ENCODE results near the gene KCNC4.

The KCNC4 gene

DNA sequence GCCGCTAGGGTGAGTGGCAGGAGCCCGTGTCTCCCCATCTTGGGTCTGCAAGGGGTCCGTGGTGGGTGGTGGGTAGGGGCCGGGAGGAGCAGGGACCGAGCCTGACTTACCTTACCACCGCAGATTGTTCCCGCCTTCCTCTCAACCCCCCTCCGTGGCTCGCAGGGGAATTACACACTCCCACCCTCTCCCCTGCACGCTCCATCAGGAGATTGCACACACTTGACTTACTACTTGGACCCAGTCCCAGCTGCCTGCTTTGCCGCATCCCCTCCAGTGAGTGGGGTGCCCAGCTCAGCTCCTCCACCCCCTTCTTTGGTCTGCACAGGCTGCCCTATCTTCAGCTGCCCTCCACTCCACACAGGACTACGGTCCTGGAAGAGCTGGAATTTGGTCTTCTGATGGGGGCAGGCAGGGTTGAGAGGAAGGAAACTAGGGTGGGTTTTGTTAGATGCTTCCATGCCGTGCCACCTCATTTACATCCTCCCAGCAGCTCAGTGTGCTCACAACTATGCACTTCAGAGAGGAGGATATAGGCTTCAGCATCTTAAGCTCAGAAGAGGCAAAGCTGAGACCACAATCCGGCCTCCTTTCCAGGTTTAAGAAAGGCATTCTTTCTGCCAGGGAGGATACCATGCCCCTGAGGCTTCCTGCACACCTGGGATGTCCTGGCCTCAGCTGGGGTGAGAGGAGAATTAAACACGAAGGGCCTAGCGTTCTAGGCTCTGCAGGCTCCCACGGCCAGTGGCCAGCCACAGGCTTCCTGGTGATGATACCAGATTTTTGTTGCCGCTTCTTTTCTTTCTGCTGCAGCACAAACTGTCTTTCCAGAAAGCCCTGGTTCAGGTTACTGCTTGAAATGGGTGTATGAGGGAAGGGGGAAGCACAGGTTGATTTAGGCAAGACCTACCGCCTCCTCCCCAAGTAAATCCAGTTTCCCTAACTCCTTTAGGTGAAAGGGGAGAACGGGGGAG is 2.3 kb downstream of the KCNC4 start:
- no peak for DNase-seq

DNA sequence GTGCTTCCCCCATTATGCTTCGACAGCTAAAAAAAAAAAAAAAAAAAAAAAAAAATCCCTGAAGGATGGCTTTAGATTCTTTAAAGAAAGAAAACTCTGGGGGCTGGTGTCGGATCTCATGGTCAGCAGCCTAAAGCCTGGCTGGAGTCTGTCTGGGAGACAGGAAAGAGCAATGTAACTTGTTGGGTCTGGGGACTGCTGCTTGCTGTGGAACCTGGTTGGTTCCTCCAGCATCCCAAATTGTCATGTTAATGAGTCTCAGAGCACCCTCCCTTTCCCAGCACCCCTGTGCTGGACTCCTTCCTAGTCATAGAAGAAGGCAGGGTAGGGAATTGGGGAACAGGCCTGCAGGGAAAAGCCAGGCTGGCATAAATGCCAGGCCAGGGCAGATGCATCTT is 3.0 kb downstream of the KCNC4 start:
- DNase-seq: no peak

DNA sequence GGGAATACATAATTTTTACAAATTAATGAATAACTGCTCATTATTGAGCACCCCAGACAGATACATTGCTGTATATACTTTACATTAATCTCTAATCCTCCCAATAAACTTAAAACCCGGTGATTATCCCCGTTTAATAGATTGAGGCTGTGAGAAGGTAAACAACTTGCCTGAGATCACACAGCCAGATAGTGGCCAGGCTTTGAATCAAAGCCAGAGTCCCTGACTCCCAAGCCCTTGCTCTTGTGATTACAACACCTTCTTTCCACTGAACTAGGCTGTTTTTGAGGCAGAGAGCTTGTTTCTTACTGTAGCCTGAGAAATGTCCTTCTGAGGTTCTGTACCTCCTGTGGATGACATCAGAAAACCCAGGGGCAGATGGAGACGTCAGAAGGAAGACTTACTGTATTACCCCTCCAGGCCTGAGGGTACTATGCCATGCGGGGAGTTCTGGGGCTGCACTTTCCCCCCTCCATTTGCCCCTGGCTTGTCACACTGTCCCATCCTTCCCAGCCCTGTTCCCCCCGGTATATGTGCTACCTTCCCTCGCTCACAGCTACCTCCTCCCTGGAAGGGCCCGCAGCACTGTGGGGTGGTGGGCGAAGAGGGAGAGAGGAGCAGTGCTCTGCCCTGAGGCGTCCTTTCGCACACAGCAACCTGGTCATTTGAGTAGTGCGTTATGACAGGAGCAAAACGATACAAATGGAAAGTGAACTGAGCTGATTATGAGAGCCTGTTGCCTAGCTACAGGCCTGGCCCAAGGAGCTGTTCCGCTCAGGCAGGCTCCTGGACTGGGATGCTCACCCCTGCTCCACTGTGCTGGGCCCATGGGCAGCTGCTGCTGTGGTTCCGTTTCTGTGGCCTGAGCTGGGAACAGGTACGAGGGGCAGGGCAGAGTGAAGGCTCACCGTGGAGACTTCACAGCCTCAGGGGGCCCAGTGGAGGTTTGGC is 4.6 kb downstream of the KCNC4 start:
- no peak for DNase-seq

DNA sequence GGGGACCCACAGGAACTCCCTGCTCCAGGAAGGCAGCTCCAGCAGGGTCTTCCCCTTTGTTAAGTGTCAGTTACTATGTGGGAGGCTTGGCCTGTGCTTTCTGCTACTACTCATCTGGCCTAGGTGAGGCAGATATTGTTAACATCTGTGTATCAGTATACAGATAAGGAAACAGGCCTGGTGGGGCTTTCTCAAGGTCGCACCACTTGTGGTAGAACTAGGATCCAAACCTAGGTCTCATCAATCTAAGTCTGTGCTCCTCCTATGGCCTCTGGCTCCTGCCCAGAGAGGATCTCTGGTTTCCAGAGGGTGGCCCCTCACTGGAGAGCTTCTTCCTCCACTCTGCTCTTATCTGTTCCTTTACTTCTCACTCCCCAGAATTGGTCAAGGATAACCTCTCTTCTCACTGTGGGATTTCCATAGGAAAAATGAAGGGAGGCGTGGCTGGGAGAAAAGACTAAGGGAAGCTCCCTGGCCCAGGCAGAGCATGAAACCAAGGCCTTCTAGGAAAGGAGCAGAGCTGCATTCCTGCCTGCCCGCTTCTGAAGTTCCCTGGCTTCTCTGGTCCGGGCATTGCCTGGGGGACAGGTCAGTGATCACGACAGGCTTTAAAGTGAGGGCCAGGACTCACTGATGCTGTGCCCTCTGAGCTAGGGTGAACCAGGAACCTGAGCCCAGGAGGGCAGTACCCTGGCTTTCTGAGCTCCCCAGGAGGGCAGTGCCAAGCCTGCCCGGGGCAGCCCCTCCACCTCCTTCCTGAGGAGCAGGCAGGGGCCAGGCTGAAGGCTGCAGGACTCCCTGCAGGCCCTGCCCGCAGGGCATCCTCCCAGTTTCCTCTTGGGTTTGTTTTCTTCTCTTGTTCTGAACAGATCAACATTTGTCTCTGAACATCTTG is 5.8 kb downstream of the KCNC4 start:
- no peak for DNase-seq

DNA sequence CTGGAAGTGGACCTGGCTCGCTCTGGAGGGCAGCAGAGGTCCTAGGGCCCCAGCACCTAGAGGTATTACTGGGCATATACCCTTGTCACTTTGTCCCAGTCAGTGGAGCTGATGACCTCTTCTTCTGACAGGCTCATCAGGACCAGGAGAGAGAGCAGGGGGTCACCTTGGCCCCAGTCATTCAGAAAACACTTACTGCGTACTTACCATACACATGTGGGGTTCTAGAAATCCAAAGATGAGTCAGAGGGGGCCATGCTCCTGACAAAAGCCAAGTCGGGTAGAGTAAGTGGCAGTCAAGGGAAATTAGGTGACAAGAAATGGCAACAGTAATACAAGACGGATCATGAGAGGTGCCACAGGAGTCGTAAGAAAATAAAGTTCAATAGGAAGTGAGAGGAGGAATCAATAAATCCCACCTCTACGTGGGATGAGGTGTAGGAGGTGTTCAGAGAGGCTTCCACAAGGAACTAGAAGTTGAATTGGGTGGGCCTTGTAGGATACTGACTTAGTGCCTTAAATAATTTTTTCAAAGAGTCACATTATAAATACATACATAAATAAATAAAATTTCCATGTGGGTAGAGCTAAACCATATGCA is 6.8 kb downstream of the KCNC4 start:
- DNase-seq: no peak

DNA sequence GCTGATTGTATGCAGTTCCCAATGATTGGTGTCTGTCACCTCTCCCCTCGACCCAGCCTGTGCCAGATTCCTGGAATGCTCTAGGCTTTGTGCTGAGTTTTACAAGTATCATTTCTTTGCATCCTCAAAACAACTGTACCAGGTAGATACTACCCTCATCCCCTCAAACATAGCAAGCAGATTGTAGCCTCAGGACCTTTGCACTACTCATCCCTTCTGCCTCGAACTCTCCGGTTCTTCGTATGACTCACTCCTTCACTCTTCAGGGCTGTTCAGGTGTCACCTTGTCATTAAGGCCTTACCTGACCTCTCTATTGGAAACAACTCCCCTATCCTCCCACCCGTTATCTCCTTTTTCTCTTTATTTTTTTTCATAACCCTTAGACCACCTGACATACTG is 8.0 kb downstream of the KCNC4 start:
- no peak for DNase-seq

DNA sequence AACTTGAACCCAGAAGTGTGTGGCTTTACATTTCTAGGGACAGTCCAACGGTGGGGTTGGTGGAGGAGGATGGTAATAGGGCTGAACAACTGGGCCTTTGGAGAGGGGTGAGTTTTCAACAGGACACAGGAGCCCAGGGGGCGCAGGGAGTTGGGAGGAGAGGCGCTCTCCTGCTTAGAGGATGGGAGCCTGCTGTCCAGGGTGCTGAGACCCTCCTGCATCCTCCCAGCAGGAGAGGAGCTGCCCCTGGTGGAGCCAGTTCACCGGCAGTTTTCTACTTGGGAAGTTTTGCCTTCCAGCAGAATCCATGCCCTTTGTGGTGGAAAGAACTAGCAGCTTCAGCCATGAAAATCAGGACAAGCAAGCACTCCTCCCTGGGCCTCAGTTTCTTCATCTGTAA is 8.6 kb downstream of the KCNC4 start:
- DNase-seq: no peak

DNA sequence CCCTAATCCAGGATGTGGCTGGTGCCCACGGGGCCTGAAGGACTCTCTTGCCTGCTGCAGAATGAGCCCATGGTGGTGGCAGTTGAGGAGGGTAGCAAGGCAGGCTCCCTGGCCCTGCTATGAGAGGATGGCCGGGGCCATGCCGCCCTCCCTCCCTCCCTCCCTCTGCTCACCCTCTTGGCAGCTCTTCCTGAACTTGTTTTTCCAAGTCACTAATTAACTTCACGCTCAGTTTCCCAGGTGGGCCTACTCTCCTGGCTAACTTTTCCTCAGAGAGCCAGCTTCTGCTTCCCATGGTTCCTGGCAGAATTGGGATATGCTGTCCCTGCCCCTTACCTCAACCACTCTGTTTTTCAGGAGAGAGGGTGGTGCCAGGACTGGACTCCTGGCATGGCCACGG is 10.2 kb downstream of the KCNC4 start:
- no peak for DNase-seq

DNA sequence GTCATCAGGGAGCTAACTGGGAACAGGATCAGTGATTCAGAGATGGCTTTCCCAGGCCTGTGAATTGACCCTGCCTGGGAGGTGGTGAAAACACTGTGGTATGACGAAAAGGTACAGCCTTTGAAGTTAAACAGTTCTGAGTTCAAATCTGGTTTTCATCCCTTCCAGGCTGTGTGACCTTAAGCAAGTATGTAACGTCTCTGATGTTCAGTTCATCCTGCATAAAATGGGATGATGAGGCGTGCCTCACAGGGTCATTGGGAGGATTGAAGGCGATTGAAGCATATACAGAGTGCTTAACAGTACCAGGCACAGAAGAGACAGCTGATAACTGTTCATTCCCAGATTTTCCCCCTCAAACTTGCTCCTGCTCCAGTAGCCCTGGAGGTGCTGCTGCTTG is 11.0 kb downstream of the KCNC4 start:
- DNase-seq: no peak

DNA sequence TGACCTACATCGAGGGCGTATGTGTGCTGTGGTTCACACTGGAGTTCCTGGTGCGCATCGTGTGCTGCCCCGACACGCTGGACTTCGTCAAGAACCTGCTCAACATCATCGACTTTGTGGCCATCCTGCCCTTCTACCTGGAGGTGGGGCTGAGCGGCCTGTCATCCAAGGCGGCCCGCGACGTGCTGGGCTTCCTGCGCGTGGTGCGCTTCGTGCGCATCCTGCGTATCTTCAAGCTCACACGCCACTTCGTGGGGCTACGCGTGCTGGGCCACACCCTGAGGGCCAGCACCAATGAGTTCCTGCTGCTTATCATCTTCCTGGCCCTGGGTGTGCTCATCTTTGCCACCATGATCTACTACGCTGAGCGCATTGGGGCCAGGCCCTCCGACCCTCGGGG is 13.0 kb downstream of the KCNC4 start:
- DNase-seq: no peak

DNA sequence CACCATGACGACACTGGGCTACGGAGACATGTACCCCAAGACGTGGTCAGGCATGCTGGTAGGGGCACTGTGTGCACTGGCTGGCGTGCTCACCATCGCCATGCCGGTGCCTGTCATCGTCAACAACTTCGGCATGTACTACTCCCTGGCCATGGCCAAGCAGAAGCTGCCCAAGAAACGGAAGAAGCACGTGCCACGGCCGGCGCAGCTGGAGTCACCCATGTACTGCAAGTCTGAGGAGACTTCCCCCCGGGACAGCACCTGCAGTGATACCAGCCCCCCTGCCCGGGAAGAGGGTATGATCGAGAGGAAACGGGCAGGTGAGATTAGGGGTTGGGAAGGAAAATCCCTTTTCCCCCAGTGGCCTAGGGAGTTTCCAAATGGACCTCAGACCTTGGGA is 13.5 kb downstream of the KCNC4 start:
- no peak for DNase-seq

DNA sequence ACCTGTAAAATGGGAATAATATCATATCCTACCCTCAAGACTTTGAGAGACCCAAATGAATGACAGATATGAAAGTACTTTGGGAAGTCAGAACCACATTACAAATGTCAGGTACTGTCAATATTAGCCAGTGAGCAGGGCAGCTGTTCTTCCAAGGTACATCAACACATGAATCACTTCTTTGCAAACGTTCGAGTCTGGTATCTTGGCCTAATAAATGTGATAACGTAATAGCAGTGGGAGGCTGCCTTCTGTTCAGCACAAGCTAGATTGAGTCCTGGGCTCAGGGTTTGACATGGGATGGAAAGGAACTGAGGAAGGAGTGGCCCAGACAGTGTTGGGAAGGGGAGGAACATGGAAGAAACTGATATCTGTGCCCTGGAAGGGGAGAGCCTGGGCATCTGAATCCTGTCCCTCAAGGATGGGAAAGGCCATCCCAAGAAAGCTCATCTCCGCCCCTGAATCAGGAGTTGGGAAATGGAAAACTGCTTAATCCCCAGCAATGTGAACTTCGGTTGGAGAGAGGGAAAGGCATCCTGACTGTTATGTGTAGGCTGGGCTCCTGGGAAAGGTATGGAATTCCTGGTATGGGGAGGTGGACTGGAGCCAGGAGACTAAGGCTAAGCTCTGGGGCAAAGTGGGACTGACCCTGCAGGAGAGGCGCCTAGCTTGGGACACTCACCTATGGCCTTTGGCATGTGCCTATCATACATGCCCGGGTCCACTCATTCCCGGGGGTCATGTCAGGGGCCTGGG is 14.3 kb downstream of the KCNC4 start:
- no peak for DNase-seq

DNA sequence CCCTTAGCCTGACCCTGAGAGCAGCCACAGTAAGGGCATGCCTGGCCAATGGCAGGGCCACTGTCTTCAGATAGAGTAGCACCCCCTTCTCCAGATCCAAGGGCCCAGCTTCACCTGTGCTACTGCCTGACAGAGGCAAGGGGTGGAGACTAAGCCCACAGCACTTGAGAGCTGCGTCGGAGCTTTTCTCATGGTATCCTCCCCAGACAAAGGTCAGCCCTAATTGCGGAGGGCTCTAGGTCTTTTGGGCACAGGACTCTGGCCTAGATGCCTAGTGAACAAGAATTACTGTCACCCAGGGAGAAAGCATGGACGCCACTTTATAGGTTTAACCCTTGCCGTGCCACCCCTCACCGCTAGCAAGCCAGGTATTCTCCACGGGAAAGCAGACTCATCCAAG is 15.1 kb downstream of the KCNC4 start:
- no peak for DNase-seq

DNA sequence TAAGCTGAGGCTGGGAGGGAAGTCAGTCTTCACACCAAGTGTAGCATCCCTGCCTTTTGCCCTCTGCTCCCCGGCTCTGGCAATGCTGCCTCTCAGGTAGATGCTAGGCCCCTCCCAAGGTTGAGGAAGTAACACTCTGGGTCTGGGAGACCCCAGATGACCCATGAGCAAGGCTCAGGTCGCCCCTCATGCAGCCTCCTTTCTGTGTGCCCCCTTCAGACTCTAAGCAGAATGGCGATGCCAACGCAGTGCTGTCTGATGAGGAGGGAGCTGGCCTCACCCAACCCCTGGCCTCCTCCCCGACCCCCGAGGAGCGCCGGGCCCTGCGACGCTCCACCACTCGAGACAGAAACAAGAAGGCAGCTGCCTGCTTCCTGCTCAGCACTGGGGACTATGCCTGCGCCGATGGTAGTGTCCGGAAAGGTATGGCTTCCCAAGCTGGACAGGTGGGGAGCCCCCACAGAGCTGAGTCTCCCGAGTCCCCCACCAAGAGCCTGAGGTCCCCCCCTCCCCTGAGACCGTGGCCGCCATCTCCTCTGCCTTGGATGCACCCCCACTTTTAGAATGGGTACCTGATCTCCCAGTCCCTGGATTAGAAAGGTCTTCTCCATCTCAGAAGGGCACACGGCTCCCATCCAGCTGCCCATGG is 15.8 kb downstream of the KCNC4 start:
- no peak for DNase-seq

DNA sequence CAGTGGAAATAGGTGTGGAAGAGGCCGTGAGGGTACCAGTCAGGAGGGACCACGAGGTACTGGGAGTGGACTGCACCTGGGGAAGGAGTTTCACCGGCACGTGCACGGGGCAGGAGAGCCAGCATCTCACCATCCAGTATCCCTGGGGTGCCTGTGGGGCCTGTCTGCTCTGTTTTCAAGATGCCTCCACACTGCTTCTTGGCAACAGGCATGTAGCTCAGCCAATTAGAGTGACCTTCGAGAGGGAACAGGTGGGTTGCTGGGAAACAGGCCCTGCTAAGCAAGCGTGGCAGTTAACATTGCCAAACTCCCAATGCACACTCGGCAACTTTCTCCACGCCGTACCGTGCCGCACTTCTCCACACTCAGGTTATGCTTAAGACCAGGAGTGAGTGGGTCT is 17.7 kb downstream of the KCNC4 start:
- no peak for DNase-seq

DNA sequence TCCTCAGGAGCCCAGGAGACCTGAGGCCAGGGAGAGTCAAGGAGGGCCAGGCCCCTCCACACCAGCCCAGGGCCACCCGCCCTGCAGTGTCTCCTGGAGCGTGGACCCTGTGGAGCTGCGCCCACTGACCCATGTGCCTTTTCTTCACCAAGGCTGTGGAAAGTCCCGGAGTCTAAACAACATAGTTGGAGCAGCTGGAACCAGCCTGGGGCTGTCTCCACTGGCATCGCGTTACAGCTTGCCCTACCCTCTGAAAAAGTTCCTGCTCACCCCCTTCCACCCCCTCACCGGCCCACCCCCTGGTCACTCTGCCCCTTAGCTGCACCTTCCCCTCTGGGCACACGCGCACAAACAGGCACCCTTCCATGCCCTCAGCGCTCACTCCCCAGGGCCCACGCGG is 18.3 kb downstream of the KCNC4 start:
- DNase-seq: no peak

DNA sequence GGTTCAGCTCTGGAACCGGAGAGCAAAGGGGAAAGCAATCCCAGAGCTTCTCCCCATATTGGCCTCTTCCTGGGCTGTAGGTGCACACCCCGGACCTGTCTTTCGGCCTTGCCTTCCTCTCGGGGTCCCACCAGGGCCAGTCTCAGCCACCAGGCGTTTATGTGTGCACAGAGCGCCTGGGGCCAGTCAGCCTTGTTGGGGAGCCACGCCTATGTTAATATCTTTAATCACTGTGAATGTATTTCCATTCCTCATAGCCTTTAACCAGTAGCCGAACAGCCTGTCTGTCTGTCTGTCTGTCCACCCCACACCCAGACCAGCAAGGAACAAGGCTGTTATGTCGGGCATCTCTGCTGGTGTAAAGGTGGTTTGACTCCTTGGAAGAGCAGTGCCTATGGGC is 18.8 kb downstream of the KCNC4 start:
- no peak for DNase-seq

DNA sequence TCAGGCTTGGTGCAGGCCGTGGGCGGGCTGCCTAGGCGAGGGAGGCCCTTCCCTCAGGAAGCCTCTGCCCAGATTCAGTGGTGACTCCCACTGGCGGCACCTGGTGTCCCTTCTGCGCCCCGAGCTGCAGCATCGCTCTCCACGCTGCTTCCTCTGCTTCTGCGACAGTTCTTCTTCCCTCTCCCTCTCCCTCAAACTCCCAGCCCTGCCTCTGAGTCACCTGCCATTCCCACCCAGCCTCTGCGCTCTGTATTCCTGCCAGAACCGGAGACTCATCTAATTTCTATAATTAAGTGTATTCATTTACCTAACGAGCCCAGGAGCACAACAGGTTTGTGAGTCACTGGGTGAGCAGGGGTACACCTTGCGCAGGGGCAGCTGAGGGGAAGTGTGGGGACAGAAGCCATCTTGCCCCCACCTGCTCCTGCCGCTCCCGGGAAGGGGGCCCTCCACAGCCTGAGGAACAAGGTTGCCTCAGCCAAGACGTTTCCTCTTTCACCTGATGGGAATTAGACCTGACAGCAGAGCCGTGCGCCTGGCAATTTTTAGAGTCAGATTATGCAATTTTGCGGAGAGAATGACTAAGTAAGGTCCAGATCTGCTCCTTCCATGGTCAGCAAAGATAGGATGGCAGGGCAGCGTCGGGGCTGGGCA is 19.4 kb downstream of the KCNC4 start:
- DNase-seq: no peak

DNA sequence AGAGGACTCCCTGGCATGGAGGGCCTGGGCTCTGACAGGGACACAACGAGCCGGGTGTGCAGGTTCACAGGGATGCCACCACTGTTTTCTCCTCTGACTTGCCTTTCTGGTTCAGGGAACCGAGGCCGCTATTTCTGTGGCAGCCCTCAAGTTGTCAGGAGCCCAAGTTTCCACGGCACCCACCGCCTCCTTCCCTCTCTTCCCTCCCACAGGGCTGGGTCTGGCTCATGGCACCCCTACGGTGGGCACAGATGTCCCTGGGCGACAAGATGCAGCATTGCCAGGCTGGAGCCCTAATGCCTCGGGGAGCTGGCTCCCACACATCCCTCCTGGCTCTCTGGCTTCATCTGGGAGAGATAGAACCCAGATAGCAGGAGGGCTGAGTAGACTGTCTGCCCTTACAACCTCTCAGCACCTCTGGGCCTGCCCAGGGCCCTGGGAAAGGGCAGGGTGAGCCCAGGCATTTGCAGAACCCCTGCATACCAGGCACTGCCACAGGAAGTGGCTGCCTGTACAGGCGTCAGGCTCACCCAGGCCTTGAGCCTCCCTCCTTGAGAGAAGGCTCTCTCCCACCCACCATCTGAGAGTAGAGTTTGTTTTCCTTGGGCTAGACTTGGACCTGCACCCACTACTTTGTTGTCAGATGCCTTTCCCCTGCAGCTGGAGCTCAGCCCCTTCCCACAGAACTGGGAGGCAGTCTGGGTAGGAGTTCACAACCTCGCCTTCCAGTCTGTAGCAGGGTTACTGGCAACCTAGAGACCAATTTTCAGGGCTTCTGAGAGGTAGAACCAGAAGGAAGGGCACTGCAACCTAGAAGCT is 20.5 kb downstream of the KCNC4 start:
- DNase-seq: no peak

DNA sequence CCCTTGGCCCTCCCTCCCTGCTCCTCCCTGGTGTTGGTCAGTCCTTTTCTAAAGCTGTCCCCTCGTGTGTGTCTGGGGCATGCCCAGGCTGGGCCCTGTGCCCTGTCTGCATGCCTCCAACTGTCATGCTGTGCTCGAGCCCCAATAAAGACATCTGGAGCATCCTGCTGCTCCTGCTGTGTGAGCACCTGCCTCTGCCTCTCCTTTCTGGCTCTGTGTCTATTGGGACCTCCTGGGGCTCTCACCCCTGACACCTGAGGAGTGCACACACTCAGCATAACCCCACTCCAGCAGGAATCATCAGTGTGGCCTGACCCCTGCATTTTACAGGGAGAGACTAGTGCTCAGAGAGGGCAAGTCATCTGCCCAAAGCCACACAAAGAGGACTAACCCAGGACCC is 23.7 kb downstream of the KCNC4 start:
- DNase-seq: no peak

All from T1000 (cell line).